ENCODE measurements around the gene HIVEP2.

Gene HIVEP2

DNA sequence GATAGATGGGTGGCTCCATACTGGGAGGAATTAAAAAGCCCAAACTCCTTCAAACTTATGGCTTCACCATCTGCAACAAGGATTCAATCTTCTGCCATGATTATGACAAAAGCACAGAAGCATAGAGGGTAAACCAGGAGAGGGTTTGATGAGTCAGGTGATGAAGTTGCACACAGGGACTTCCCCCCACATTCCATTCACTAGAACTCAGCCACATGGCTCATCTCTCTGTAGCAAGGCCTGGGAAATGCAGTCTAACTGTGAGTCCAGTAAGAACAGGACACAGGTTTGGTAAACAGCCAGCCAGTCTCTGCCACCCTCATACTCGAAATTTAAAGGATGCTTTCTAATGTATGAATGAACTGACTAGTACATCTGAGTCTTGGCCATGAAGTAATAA lies 142.9 kb downstream of the HIVEP2 start:
- TF ChIP-seq, protein P1, sequence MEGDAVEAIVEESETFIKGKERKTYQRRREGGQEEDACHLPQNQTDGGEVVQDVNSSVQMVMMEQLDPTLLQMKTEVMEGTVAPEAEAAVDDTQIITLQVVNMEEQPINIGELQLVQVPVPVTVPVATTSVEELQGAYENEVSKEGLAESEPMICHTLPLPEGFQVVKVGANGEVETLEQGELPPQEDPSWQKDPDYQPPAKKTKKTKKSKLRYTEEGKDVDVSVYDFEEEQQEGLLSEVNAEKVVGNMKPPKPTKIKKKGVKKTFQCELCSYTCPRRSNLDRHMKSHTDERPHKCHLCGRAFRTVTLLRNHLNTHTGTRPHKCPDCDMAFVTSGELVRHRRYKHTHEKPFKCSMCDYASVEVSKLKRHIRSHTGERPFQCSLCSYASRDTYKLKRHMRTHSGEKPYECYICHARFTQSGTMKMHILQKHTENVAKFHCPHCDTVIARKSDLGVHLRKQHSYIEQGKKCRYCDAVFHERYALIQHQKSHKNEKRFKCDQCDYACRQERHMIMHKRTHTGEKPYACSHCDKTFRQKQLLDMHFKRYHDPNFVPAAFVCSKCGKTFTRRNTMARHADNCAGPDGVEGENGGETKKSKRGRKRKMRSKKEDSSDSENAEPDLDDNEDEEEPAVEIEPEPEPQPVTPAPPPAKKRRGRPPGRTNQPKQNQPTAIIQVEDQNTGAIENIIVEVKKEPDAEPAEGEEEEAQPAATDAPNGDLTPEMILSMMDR (IDR thresholded peaks at IDR 0.05): no peak
- H3K27me3 ChIP-seq (ENCODE audit: control insufficient read depth, insufficient read depth, low read length): no peaks in the 10 kb centered on the region
- H3K9ac ChIP-seq: no peak overlapping the region
- H3K4me1 ChIP-seq: no peaks in the 10 kb centered on the region
- no peak overlapping the region for H3K4me2 ChIP-seq (ENCODE audit: low read length)
- H3K36me3 ChIP-seq (ENCODE audit: control insufficient read depth, insufficient read depth, low read length): no peaks in the 10 kb centered on the region
- no peak overlapping the region for H3K4me3 ChIP-seq (ENCODE audit: low read depth, low read length)
- no peak overlapping the region for H2AFZ ChIP-seq
- H3K27ac ChIP-seq: no peak overlapping the region
- H3K79me2 ChIP-seq: no peaks in the 10 kb centered on the region
- no peaks in the 10 kb centered on the region for H3K9me3 ChIP-seq (ENCODE audit: control insufficient read depth, low read length)

DNA sequence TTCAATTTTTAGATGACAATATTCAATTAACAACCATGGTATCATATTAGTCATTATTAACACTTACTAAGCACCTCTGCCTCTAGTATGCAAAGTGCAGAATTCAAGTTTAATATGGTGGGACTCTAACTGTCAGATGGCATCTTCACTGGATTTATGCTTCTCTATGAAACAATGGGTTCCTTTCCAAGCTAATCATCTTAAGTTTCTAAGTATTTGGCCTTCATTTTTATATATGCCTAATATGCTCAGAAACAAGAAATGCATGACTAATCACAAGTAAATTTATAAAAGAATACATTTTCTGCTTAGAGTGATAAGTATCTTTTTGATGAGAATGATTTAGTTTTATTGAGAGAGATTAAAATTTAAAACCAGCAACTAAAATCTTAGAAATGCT lies 144.7 kb downstream of the HIVEP2 start:
- Histone ChIP-seq H3K4me2 (ENCODE audit: low read length) (no peak overlapping the region), H3K9me3 (ENCODE audit: control insufficient read depth, low read length) (no peaks in the 10 kb centered on the region), H3K4me3 (ENCODE audit: low read depth, low read length) (no peak overlapping the region), H3K4me1 (no peaks in the 10 kb centered on the region), H3K79me2 (no peaks in the 10 kb centered on the region), H2AFZ (no peak overlapping the region), H3K27ac (no peak overlapping the region), H3K9ac (no peak overlapping the region), H3K36me3 (ENCODE audit: control insufficient read depth, insufficient read depth, low read length) (no peaks in the 10 kb centered on the region), H3K27me3 (ENCODE audit: control insufficient read depth, insufficient read depth, low read length) (no peaks in the 10 kb centered on the region)
- TF ChIP-seq, protein P1 (IDR thresholded peaks at IDR 0.05): no peak

DNA sequence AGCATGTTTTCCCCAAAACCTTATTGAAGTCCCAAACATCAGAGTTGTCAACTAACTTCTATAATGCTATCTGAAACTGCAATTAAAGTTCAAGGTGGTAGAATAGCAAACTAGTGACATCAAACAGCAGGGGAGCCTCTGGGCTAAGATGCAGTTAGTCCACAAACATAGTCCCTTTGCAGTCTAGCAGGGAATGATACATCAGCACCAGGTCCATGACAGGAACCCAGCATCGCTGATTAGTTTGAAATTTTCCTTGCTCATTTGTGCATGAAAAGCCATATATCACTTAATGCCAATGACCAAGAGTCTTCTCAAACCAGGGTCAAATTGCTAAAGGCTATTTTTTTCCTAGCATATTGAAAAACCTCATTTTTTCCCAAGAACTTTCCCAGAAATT lies 145.3 kb downstream of the HIVEP2 start:
- H3K9me3 ChIP-seq (ENCODE audit: control insufficient read depth, low read length): no peaks in the 10 kb centered on the region
- H2AFZ ChIP-seq: no peak overlapping the region
- H3K27ac ChIP-seq: no peak overlapping the region
- H3K4me3 ChIP-seq (ENCODE audit: low read depth, low read length): no peak overlapping the region
- H3K4me2 ChIP-seq (ENCODE audit: low read length): no peak overlapping the region
- H3K36me3 ChIP-seq (ENCODE audit: control insufficient read depth, insufficient read depth, low read length): no peaks in the 10 kb centered on the region
- no peaks in the 10 kb centered on the region for H3K4me1 ChIP-seq
- H3K79me2 ChIP-seq: no peaks in the 10 kb centered on the region
- TF ChIP-seq, protein P1 (IDR thresholded peaks at IDR 0.05): no peak
- H3K9ac ChIP-seq: no peak overlapping the region
- no peaks in the 10 kb centered on the region for H3K27me3 ChIP-seq (ENCODE audit: control insufficient read depth, insufficient read depth, low read length)

DNA sequence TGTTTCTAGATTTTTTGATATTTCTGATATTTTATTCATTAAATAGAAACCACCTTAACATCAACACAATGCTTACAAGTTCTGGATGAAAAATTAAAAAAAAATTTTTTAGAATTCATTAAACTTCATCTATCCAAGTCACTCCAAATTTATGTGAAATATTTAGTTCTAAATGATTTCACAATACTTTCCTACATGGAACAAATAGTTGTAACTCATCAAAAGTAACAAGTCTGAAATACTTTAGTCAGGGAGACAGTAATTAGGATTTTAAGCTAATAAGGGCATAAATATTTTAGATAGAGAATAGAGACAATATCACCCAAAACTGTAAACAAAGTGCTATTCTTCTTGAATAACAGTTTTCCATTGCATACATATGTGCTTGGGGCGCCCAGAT lies 147.8 kb downstream of the HIVEP2 start:
- TF ChIP-seq, protein P1 (IDR thresholded peaks at IDR 0.05): no peak
- no peaks in the 10 kb centered on the region for H3K36me3 ChIP-seq (ENCODE audit: control insufficient read depth, insufficient read depth, low read length)
- H2AFZ ChIP-seq: no peak overlapping the region
- no peaks in the 10 kb centered on the region for H3K79me2 ChIP-seq
- H3K4me1 ChIP-seq: no peaks in the 10 kb centered on the region
- no peak overlapping the region for H3K27ac ChIP-seq
- H3K27me3 ChIP-seq (ENCODE audit: control insufficient read depth, insufficient read depth, low read length): no peaks in the 10 kb centered on the region
- no peak overlapping the region for H3K9ac ChIP-seq
- H3K9me3 ChIP-seq (ENCODE audit: control insufficient read depth, low read length): no peaks in the 10 kb centered on the region
- no peak overlapping the region for H3K4me2 ChIP-seq (ENCODE audit: low read length)
- H3K4me3 ChIP-seq (ENCODE audit: low read depth, low read length): no peak overlapping the region

DNA sequence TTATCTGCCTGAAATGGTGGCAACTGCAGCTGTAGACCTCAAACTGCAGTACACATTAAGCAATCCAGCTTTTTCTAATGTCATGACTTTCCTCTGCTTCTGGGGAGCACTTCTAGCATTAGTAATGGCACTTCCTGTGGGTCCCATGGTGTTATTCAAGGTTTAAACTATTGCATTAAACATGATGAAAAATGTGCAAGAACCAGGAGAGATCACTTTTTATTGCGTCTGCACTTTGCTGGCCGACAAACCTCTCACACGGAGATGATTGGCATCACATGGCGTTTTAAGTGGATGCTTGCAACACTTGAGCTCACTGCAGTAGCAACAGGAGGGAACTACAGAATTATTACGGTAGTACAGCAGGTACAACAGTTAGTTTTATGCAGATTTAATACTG lies 148.4 kb downstream of the HIVEP2 start:
- Histone ChIP-seq H3K4me1 (no peaks in the 10 kb centered on the region), H3K27me3 (ENCODE audit: control insufficient read depth, insufficient read depth, low read length) (no peaks in the 10 kb centered on the region), H2AFZ (no peak overlapping the region), H3K4me2 (ENCODE audit: low read length) (no peak overlapping the region), H3K79me2 (no peaks in the 10 kb centered on the region), H3K36me3 (ENCODE audit: control insufficient read depth, insufficient read depth, low read length) (no peaks in the 10 kb centered on the region), H3K27ac (no peak overlapping the region), H3K4me3 (ENCODE audit: low read depth, low read length) (no peak overlapping the region), H3K9ac (no peak overlapping the region), H3K9me3 (ENCODE audit: control insufficient read depth, low read length) (no peaks in the 10 kb centered on the region)
- TF ChIP-seq, protein P1 (IDR thresholded peaks at IDR 0.05): no peak

Data from parathyroid adenoma (tissue), 2 donors.